Heart left ventricle (tissue), 16 donors: Measurements from ENCODE around the gene OR8K3. TPM values are rescaled to one million over a fixed set of nuclear protein-coding genes. Genes with fewer than 3 reads are reported as not detected.

ENCODE experiments used
- ATAC-seq, 4 donors: fragments of 200-7000 bp; cut with Tn5 transposase; one replicate each; pipeline ENCODE4 v1.9.1; 2020 to 2022; ENCODE audit warnings: moderate library complexity in 4 of 4, mild to moderate bottlenecking in 3 of 4, moderate number of reproducible peaks in 1 of 4
- DNase-seq, 5 donors: peaks; one replicate each; pipeline ENCODE4 v3.0.0-alpha.2; 2020
- H3K27ac ChIP-seq, 12 donors: fragments of 200-600 bp; sonication (generic) in 4 of 12; one replicate each; pipeline versions ENCODE4 v1.5.0 to v1.8.0; 2016 to 2022; ENCODE audit warnings: mild to moderate bottlenecking in 2 of 12
- H3K27me3 ChIP-seq, 9 donors: fragments of 200-600 bp; sonication (generic) in 2 of 9; one replicate each; pipeline versions ENCODE4 v1.5.1 to v1.8.0; 2016 to 2022; ENCODE audit warnings: mild to moderate bottlenecking in 3 of 9
- H3K36me3 ChIP-seq, 9 donors: fragments of 200-600 bp; sonication (generic) in 2 of 9; one replicate each; pipeline versions ENCODE4 v1.5.0 to v1.8.0; 2018 to 2022; ENCODE audit warnings: mild to moderate bottlenecking in 2 of 9
- H3K4me1 ChIP-seq, 12 donors: fragments of 200-600 bp; sonication (generic) in 4 of 12; one replicate each; pipeline versions ENCODE4 v1.5.0 to v1.8.0; 2016 to 2022; ENCODE audit warnings: mild to moderate bottlenecking in 3 of 12
- H3K4me3 ChIP-seq, 12 donors: fragments of 200-600 bp; sonication (generic) in 4 of 12; one replicate each; pipeline versions ENCODE4 v1.5.0 to v1.8.0; 2017 to 2022; ENCODE audit warnings: mild to moderate bottlenecking in 9 of 12, moderate library complexity in 4 of 12
- H3K9me3 ChIP-seq, 12 donors: fragments of 200-600 bp; sonication (generic) in 4 of 12; one replicate each; pipeline versions ENCODE4 v1.5.0 to v1.8.0; 2016 to 2022; ENCODE audit warnings: mild to moderate bottlenecking in 1 of 12
- POLR2A ChIP-seq, 2 donors: fragments of 450-650 bp; IDR thresholded peaks; one replicate each; pipeline ENCODE4 v1.6.1; 2017; ENCODE audit warnings: antibody characterized with exemption in 2 of 2, mild to moderate bottlenecking in 2 of 2, moderate library complexity in 2 of 2
- WGBS, 4 donors: extraction: QIAGEN DNeasy Blood & Tissue Kit in 2 of 4; methylation state at CpG; one replicate each; pipeline versions ENCODE4 v1.1.5 to v1.1.7; 2013 to 2018; 5-methylcytosine and 5-hydroxymethylcytosine counted together
- intact Hi-C, 10 donors: fragments of 100-400 bp; cut with DNase I; formaldehyde crosslinking; loops; one replicate each; pipeline versions ENCODE4 v1.11.1 to v1.14.2; 2022
- polyA plus RNA-seq, 2 donors: library from polyadenylated mRNA; stranded (reverse); fragments of 200-250 nt; gene quantifications; one replicate each; pipeline ENCODE4 v1.2.3, GENCODE V29; 2013
- total RNA-seq, 9 donors: library from RNA; depleted of rRNA in 2 of 9; stranded (reverse); fragments of >200 nt in 2 of 9; fragmentation: NEBNext Ultra II Directional in 3 of 9; extraction: Animal tissue kit (Norgen Biotek cat#: 25700) in 3 of 9; gene quantifications; one replicate each; pipeline versions ENCODE4 v1.1.0 to v1.2.4, GENCODE V29; 2016 to 2023
- TF ChIP-seq, protein P1 (sequence below), 12 donors: fragments of 200-600 bp; sonication (generic) in 4 of 12; IDR thresholded peaks; one replicate each; pipeline versions ENCODE4 v1.5.0 to v1.8.0; 2018 to 2022; ENCODE audit warnings: antibody characterized with exemption in 12 of 12, mild to moderate bottlenecking in 5 of 12
- donor health status: ischemic (EF 13 %, LVEDD 7.1; RV severe dilation, severe dysfunction).
- donor health status: healthy with polysubstance abuse.
- donor health status: DM: no; HTN: yes; CAD: no.
- donor health status: DM: no; HTN: no; CAD: no.
- donor health status: ischemic (EF 25% LVEDD 6.9; RV normal size, moderate dysfunction).
- donor health status: ischemic (EF 25% LVEDD 5.7; RV mildly dilated, moderate dysfunction).
- donor health status: healthy.
- donor health status: DM: yes; HTN: yes; CAD: no.
- donor health status: ischemic (EF 35%, LVEDD 5.7; RV mildly dilated, moderate dysfunction).
- donor health status: nonischemic (EF 11% LVEDD 7.7; RV severe dilation, severe dysfunction).
- donor health status: DM: yes; HTN: yes; CAD: no.
- donor health status: PGD.
- donor health status: ischemic (EF 29% LVEDD 5.4; RV normal size, mild dysfunction).
- donor health status: nonischemic (EF 23%, LVEDD 6.1; RV moderate dilation, normal function).

Gene OR8K3
- total and polyA plus RNA-seq, 11 donors, result not detected

DNA sequence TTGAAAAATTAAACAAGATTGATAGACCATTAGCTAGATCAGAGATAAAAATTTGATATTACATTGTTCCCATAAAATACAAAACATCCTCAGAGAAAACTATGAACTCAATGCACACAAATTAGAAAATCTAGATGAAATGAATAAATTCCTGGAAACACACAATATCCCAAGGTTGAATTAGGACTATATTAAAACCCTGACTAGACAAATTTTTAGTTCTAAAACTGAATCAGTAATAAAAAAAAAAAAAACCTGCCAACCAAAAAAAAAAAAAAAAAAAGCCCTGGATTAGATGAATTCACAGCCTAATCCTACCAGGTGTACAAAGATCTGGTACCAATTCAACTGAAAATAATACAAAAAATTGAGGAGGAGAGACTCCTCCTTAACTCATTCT lies 25.3 kb downstream of the OR8K3 start:
- Histone ChIP-seq H3K4me1 (no peaks in the 10 kb centered on the region), H3K27ac (no peak overlapping the region), H3K36me3 (no peaks in the 10 kb centered on the region), H3K27me3 (no peaks in the 10 kb centered on the region), H3K9me3 (peaks cover 0 to 25% (median 0%) of the 10 kb centered on the region in 12 donors), H3K4me3 (no peak overlapping the region)
- TF ChIP-seq, protein P1, sequence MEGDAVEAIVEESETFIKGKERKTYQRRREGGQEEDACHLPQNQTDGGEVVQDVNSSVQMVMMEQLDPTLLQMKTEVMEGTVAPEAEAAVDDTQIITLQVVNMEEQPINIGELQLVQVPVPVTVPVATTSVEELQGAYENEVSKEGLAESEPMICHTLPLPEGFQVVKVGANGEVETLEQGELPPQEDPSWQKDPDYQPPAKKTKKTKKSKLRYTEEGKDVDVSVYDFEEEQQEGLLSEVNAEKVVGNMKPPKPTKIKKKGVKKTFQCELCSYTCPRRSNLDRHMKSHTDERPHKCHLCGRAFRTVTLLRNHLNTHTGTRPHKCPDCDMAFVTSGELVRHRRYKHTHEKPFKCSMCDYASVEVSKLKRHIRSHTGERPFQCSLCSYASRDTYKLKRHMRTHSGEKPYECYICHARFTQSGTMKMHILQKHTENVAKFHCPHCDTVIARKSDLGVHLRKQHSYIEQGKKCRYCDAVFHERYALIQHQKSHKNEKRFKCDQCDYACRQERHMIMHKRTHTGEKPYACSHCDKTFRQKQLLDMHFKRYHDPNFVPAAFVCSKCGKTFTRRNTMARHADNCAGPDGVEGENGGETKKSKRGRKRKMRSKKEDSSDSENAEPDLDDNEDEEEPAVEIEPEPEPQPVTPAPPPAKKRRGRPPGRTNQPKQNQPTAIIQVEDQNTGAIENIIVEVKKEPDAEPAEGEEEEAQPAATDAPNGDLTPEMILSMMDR (IDR thresholded peaks at IDR 0.05), result no peak
- no peak for TF ChIP-seq POLR2A (IDR thresholded peaks at IDR 0.05)
- ATAC-seq, result no peak
- intact Hi-C loops, result no loop called here
- no peak for DNase-seq

DNA sequence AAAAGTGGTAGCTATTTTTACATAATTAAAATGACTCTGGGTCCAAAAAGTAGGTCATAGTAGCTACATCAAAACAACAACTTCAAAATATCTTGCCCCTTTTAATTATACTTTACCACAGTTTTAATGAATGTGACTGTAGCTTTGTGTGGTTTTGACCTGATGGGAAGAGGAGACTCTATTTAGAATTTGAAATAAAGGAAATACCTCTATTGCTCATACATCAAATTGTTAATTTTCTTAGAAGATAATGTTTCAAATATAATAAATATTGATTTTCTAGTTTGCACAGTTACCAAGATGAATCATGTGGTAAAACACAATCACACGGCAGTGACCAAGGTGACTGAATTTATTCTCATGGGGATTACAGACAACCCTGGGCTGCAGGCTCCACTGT lies 30.8 kb downstream of the OR8K3 start, which contains the start of gene OR8K1:
TSS of gene OR8K1 (plus strand) at position 301 of the 400 bp plus-strand sequence. CDS start at position 301, 0 bp downstream.
- 85 to 92% (median 90%) methylated on average over 1 of the region's 1 CpG for WGBS, 4 donors
- no peaks in the 10 kb centered on the region for H3K4me1 ChIP-seq

DNA sequence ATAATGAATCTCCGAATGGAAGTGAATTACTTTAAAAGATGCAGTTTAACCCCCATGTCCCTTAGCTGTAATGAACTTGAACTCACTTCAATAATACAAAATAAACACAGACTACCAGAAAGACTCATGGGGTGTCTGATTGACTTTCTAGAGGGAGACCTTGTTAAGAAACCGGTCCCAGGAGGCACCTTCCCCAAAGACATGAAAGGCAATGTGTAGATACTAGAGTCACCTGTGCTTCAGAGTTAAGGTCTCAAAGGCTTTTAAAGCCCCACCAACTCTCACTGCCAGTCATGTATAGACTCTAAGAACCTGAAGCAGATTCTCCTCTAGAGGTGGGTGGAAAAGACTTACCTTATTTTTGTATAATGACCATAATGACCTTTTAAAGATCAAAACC lies 39.0 kb downstream of the OR8K3 start, which contains the start of gene OR8J1:
TSS of gene OR8J1 (plus strand) at position 301 of the 400 bp plus-strand sequence. CDS start 5,956 bp downstream, outside the sequence.
- DNase-seq (no peak), ATAC-seq (no peak)
- Histone ChIP-seq H3K4me3 (no peak within 1 kb of the TSS), H3K27me3 (no peaks in the 10 kb centered on the region), H3K36me3 (no peaks in the 10 kb centered on the region), H3K9me3 (no peaks in the 10 kb centered on the region), H3K4me1 (no peaks in the 10 kb centered on the region), H3K27ac (no peak within 1 kb of the TSS)
- intact Hi-C loops, result no loop called here
- TF ChIP-seq, protein P1 (IDR thresholded peaks at IDR 0.05), result no peak
- no peak for TF ChIP-seq POLR2A (IDR thresholded peaks at IDR 0.05)
- 42 to 88% (median 74%) methylated on average over 2 of the region's 2 CpGs for WGBS, 4 donors

More for the DNA sequence above, 30.8 kb downstream of the OR8K3 start, which contains the start of gene OR8K1:
- ATAC-seq (no peak), DNase-seq (no peak)
- no peak within 1 kb of the TSS for H3K27ac ChIP-seq
- intact Hi-C loops, result no loop called here
- H3K27me3 ChIP-seq, result no peaks in the 10 kb centered on the region
- peaks cover 0 to 12% (median 0%) of the 10 kb centered on the region in 12 donors for H3K9me3 ChIP-seq
- TF ChIP-seq, protein P1 (IDR thresholded peaks at IDR 0.05), result no peak
- TF ChIP-seq POLR2A (IDR thresholded peaks at IDR 0.05), result no peak
- no peak within 1 kb of the TSS for H3K4me3 ChIP-seq
- H3K36me3 ChIP-seq, result no peaks in the 10 kb centered on the region

Other genes with a start within 250 kb of the OR8K3 start
- not detected for gene OR8I2, start 221.8 kb upstream of the OR8K3 start, total RNA-seq
- not detected for gene OR8I2, start 221.8 kb upstream of the OR8K3 start, polyA plus RNA-seq
- not detected for gene OR8H2, start 211.5 kb upstream of the OR8K3 start, total RNA-seq
- not detected for gene OR8H2, start 211.5 kb upstream of the OR8K3 start, polyA plus RNA-seq
- gene OR8H3, start 192.8 kb upstream of the OR8K3 start, total RNA-seq, result not detected
- gene OR8H3, start 192.8 kb upstream of the OR8K3 start, polyA plus RNA-seq, result not detected
- gene OR8J3, start 174.9 kb upstream of the OR8K3 start, total RNA-seq, result not detected
- gene OR8J3, start 174.9 kb upstream of the OR8K3 start, polyA plus RNA-seq, result not detected
- gene OR8K5, start 154.8 kb upstream of the OR8K3 start, total RNA-seq, result not detected
- gene OR8K5, start 154.8 kb upstream of the OR8K3 start, polyA plus RNA-seq, result not detected
- gene OR5J2, start 138.5 kb upstream of the OR8K3 start, total RNA-seq, result not detected
- gene OR5J2, start 138.5 kb upstream of the OR8K3 start, polyA plus RNA-seq, result not detected
- not detected for gene OR5T2, start 80.9 kb upstream of the OR8K3 start, total RNA-seq
- gene OR5T2, start 80.9 kb upstream of the OR8K3 start, polyA plus RNA-seq, result not detected
- not detected for gene OR5T3, start 62.9 kb upstream of the OR8K3 start, total RNA-seq
- gene OR5T3, start 62.9 kb upstream of the OR8K3 start, polyA plus RNA-seq, result not detected
- not detected for gene OR5T1, start 41.0 kb upstream of the OR8K3 start, total RNA-seq
- not detected for gene OR5T1, start 41.0 kb upstream of the OR8K3 start, polyA plus RNA-seq
- not detected for gene OR8H1, start 22.9 kb upstream of the OR8K3 start, total RNA-seq
- gene OR8H1, start 22.9 kb upstream of the OR8K3 start, polyA plus RNA-seq, result not detected
- not detected for gene OR8K1, start 30.9 kb downstream of the OR8K3 start, total RNA-seq
- not detected for gene OR8K1, start 30.9 kb downstream of the OR8K3 start, polyA plus RNA-seq
- not detected for gene OR8J1, start 39.1 kb downstream of the OR8K3 start, total RNA-seq
- gene OR8J1, start 39.1 kb downstream of the OR8K3 start, polyA plus RNA-seq, result not detected
- not detected for gene OR8U1, start 60.5 kb downstream of the OR8K3 start, total RNA-seq
- not detected for gene OR8U1, start 60.5 kb downstream of the OR8K3 start, polyA plus RNA-seq
- gene OR5AL1, start 97.6 kb downstream of the OR8K3 start, total RNA-seq, result not detected
- gene OR5AL1, start 97.6 kb downstream of the OR8K3 start, polyA plus RNA-seq, result not detected
- not detected for gene OR5M3, start 158.2 kb downstream of the OR8K3 start, total RNA-seq
- not detected for gene OR5M3, start 158.2 kb downstream of the OR8K3 start, polyA plus RNA-seq
- not detected for gene OR5M8, start 176.2 kb downstream of the OR8K3 start, total RNA-seq
- not detected for gene OR5M8, start 176.2 kb downstream of the OR8K3 start, polyA plus RNA-seq
- not detected for gene OR5M11, start 228.1 kb downstream of the OR8K3 start, total RNA-seq
- not detected for gene OR5M11, start 228.1 kb downstream of the OR8K3 start, polyA plus RNA-seq